ENCODE results near the gene FAM13B. TPM values are rescaled to one million over a fixed set of nuclear protein-coding genes. Genes with fewer than 3 reads are reported as not detected.

The FAM13B gene
- polyA plus RNA-seq, 2 of the 4 experiments (the other 2 are of a cell fraction): 14.9 to 15.1 TPM

DNA sequence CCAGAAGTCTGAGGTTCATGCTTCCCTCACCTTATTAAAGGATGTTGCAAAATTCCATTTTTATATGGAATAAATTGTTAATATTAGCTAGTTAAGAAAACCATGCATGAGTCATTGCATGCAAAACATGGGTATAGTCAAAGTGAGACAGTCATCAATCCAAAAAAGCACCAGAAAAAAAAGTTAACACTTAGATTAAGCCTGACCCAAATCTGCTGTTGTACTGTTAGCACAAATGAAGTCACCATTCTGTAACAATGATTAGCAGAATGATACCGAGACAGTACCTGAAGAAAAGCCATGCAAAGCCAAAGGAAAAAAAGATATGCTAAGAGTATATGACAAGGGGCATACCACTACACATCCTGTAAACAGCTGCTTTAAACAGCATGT lies 94.1 kb downstream of the FAM13B start:
- Histone ChIP-seq H3K27ac (no peak overlapping the region), H3K4me1 (no peaks in the 10 kb centered on the region), H3K9me3 (no peaks in the 10 kb centered on the region), H3K4me2 (no peak overlapping the region), H3K4me3 (no peak overlapping the region)
- ChIA-PET POLR2A (no interaction called here), CTCF (interaction anchor here (0.8 to 1.7 kb wide), 2 partner anchors 8 to 11 kb away, joined by 4 read pairs; no protein-coding TSS in a partner anchor)
- WGBS (ENCODE audit: missing lambda C conversion rate): 77% methylated on average over 1 of the region's 1 CpG
- DNase-seq (ENCODE audit: low read depth in 1 of 2, low spot score in 1 of 2) (no peak), FAIRE-seq (no peak), ATAC-seq (no peak)
- TF ChIP-seq, protein P1, sequence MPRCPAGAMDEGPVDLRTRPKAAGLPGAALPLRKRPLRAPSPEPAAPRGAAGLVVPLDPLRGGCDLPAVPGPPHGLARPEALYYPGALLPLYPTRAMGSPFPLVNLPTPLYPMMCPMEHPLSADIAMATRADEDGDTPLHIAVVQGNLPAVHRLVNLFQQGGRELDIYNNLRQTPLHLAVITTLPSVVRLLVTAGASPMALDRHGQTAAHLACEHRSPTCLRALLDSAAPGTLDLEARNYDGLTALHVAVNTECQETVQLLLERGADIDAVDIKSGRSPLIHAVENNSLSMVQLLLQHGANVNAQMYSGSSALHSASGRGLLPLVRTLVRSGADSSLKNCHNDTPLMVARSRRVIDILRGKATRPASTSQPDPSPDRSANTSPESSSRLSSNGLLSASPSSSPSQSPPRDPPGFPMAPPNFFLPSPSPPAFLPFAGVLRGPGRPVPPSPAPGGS (IDR thresholded peaks at IDR 0.05): no peak
- TF ChIP-seq HOXB13 (CRISPR knock-in tag; IDR thresholded peaks at IDR 0.05; ENCODE audit: low read depth) (no peak), RARB (CRISPR knock-in tag; IDR thresholded peaks at IDR 0.05) (no peak), RFX5 (IDR thresholded peaks at IDR 0.05) (no peak), HEYL (CRISPR knock-in tag; IDR thresholded peaks at IDR 0.05) (no peak), POLR2A (IDR thresholded peaks at IDR 0.05; ENCODE audit: low read length) (no peak), RAD21 (conservative IDR thresholded peaks at IDR 0.05 in 1 of 2, IDR thresholded peaks at IDR 0.05 in 1 of 2) (no peak), RNF2 (IDR thresholded peaks at IDR 0.05; ENCODE audit: borderline replicate concordance, low read depth) (no peak), NR3C1 (IDR thresholded peaks at IDR 0.05) (no peak), SMC3 (IDR thresholded peaks at IDR 0.05) (no peak), ZSCAN20 (CRISPR knock-in tag; IDR thresholded peaks at IDR 0.05) (no peak), TFCP2L1 (CRISPR knock-in tag; IDR thresholded peaks at IDR 0.05) (no peak), KDM1A (IDR thresholded peaks at IDR 0.05; ENCODE audit: low read depth) (no peak), CBX2 (IDR thresholded peaks at IDR 0.05; ENCODE audit: borderline replicate concordance, low read depth) (no peak), MAFK (IDR thresholded peaks at IDR 0.05; ENCODE audit: partially characterized antibody) (no peak), POLR2AphosphoS2 (conservative IDR thresholded peaks at IDR 0.05; ENCODE audit: low read length) (no peak)
- TF ChIP-seq, protein P2, sequence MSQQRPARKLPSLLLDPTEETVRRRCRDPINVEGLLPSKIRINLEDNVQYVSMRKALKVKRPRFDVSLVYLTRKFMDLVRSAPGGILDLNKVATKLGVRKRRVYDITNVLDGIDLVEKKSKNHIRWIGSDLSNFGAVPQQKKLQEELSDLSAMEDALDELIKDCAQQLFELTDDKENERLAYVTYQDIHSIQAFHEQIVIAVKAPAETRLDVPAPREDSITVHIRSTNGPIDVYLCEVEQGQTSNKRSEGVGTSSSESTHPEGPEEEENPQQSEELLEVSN (IDR thresholded peaks at IDR 0.05; ENCODE audit: borderline replicate concordance, low read depth): no peak
- TF ChIP-seq, protein P3, sequence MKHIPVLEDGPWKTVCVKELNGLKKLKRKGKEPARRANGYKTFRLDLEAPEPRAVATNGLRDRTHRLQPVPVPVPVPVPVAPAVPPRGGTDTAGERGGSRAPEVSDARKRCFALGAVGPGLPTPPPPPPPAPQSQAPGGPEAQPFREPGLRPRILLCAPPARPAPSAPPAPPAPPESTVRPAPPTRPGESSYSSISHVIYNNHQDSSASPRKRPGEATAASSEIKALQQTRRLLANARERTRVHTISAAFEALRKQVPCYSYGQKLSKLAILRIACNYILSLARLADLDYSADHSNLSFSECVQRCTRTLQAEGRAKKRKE (CRISPR knock-in tag; IDR thresholded peaks at IDR 0.05; ENCODE audit: low read depth): no peak

DNA sequence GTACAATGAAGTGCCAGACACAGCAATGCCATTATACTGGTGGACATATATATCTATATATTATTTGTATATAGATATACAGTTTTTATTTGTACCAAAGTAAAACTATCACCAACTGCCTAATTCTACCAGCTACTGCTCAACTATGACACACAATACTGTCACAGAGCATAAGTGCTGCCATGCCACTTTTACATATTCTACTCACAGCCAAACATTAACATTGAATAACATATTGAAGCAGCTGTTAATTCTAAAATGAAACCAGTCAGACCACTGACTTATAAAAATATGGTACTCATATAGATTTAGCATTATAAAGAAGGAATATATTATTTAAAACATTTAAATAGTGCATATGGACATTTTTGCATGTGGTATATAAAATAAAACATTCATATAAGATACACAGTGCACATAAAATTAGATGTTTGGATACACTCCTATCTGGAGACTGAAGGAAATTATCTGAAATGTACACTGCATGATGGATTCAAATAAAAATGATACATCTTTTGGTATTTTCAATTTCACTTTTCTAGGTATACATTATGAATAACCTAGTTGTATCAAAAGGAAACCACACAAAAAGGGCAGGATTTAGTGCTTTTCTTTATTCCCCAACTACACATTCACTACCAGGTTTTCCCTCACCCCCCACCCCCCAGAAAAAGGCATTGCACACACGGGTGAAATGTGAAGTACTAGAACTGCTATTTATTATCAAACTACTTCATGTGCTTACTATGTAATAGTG lies 94.7 kb downstream of the FAM13B start:
- no peak for ATAC-seq
- Histone ChIP-seq H3K4me1 (no peaks in the 10 kb centered on the region), H3K27ac (no peak overlapping the region), H3K4me3 (no peak overlapping the region), H3K4me2 (no peak overlapping the region), H3K9me3 (no peaks in the 10 kb centered on the region)
- FAIRE-seq: no peak
- POLR2A ChIA-PET: no interaction called here
- CTCF ChIA-PET: interaction anchor here (0.6 to 1.7 kb wide), 4 partner anchors 9 to 226 kb away, joined by 3 to 5 read pairs (median 4); no protein-coding TSS in a partner anchor
- DNase-seq (ENCODE audit: low read depth in 1 of 2, low spot score in 1 of 2): no peak
- TF ChIP-seq JUN (IDR thresholded peaks at IDR 0.05): no peak
- TF ChIP-seq NFE2L2 (conservative IDR thresholded peaks at IDR 0.05; ENCODE audit: low read length): no peak
- no peak for TF ChIP-seq ZSCAN20 (CRISPR knock-in tag; IDR thresholded peaks at IDR 0.05)
- no peak for TF ChIP-seq MYC (IDR thresholded peaks at IDR 0.05; ENCODE audit: borderline replicate concordance, low read length)
- TF ChIP-seq ESRRA (IDR thresholded peaks at IDR 0.05; ENCODE audit: borderline replicate concordance, low read length): no peak
- TF ChIP-seq BHLHE40 (IDR thresholded peaks at IDR 0.05; ENCODE audit: low read depth, low read length): no peak
- no peak for TF ChIP-seq HOXB5 (CRISPR knock-in tag; IDR thresholded peaks at IDR 0.05)
- no peak for TF ChIP-seq RAD21 (conservative IDR thresholded peaks at IDR 0.05 in 1 of 2, IDR thresholded peaks at IDR 0.05 in 1 of 2)
- WGBS (ENCODE audit: missing lambda C conversion rate): 82% methylated on average over 1 of the region's 1 CpG

Data from A549 (cell line).